GM12874 (cell line): ENCODE results near the gene NFRKB.

Experiments used
- TF ChIP-seq, protein P1 (sequence below): IDR thresholded peaks from 2 replicates; pipeline ENCODE4 v1.5.1; 2011; ENCODE audit warnings: low read depth, mild to moderate bottlenecking, control low read depth, low read length, moderate library complexity; ENCODE audit not compliant: insufficient read depth

The NFRKB gene

GRCh38 chr11:129922674-129923073, 27.3 kb upstream of the NFRKB start:
- TF ChIP-seq, protein P1, sequence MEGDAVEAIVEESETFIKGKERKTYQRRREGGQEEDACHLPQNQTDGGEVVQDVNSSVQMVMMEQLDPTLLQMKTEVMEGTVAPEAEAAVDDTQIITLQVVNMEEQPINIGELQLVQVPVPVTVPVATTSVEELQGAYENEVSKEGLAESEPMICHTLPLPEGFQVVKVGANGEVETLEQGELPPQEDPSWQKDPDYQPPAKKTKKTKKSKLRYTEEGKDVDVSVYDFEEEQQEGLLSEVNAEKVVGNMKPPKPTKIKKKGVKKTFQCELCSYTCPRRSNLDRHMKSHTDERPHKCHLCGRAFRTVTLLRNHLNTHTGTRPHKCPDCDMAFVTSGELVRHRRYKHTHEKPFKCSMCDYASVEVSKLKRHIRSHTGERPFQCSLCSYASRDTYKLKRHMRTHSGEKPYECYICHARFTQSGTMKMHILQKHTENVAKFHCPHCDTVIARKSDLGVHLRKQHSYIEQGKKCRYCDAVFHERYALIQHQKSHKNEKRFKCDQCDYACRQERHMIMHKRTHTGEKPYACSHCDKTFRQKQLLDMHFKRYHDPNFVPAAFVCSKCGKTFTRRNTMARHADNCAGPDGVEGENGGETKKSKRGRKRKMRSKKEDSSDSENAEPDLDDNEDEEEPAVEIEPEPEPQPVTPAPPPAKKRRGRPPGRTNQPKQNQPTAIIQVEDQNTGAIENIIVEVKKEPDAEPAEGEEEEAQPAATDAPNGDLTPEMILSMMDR: no peak

DNA sequence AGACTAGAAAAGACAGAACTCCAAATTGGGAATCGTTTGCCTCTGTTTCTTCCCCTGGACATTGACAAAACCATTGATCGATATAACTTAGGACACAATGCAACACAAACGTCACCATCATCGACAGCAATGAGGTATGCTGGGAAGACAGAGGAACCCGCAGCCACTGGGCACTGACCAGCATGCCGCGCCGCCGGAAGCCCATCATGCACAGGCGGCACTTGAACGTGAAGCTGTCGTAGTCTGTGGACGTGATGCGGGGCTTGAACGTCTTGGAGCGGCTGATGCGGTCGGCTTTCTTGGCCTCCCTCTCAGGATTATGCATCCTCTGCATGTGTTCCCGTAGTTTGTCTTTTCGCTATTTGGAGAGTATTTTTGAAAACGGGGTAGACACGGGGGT, 23.0 kb upstream of the NFRKB start:
- TF ChIP-seq, protein P1: no peak

GRCh38 chr11:129917231-129917630, 21.9 kb upstream of the NFRKB start:
- TF ChIP-seq, protein P1: no peak

GRCh38 chr11:129911298-129911697, 15.9 kb upstream of the NFRKB start:
- TF ChIP-seq, protein P1: no peak

GRCh38 chr11:129910360-129910759, 15.0 kb upstream of the NFRKB start:
- TF ChIP-seq, protein P1: no peak

GRCh38 chr11:129905402-129905801, 10.0 kb upstream of the NFRKB start:
- TF ChIP-seq, protein P1: no peak

DNA sequence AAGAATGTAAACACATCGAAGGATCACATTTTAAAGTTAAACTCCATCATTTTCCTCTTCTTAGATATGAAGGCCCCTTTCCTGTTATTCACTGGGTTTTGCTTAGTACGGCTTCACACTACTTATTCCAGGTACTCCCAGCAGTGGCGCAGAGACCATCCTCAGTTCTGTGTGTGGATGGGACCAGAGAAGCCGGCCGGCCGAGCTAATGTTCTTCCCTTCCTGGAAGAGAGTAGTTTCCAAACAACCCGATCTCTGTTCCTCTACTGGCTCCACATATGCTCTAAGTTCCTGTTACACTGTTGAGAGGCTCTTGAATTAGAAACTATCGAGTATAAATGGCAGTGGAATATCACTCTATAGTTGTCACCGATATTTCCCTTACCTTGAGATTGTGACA, 684 bp upstream of the NFRKB start:
- TF ChIP-seq, protein P1: no peak
